NCI-H446 (cell line): ENCODE measurements around the gene ARSA.
"Not testable (repeated sequence)": the region's sequence is repeated elsewhere in the genome, so short reads cannot be mapped to it uniquely, and the experiment has no call there.

ENCODE experiments used
- DNase-seq, 2 experiments: peaks; one replicate each; lab custom pipeline; 2025; lab: John Stamatoyannopoulos, UW

ARSA gene

DNA sequence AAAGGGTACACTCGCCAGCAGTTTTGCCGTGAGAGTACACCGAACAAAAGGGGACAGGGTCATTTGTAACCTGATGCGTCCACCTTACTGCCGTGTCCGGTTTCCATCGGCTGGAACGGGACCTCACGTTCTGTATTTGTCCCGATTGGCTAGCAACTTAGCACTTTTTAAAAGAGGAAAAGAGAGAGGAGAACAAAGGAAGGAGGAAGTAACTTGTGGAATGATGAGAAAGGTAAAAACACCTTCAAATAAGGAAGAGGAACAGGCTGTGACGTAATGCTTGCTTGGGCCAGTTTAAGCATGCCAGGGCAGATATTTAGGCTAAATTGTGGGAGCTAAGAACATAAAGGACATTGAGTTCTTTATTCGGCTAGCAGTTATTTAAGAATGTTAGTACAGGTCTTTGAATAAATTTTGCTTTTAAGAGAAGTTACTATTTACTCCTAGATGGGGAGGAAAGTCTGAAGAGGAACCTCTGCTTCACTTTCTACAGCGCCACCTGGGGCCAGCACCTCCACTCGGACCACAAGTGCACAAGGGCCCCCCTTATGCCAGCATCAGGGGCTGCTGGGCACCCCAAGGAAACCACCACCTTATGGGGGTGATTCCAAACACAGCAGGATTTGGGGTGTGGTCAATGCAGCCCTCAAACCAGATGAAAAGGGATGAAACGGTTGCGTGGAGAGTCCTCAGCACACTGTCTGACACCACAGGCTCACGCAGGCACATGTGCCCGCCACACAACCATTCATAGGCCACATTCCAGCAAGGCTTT is 5.8 kb downstream of the ARSA start:
- no peak for DNase-seq

DNA sequence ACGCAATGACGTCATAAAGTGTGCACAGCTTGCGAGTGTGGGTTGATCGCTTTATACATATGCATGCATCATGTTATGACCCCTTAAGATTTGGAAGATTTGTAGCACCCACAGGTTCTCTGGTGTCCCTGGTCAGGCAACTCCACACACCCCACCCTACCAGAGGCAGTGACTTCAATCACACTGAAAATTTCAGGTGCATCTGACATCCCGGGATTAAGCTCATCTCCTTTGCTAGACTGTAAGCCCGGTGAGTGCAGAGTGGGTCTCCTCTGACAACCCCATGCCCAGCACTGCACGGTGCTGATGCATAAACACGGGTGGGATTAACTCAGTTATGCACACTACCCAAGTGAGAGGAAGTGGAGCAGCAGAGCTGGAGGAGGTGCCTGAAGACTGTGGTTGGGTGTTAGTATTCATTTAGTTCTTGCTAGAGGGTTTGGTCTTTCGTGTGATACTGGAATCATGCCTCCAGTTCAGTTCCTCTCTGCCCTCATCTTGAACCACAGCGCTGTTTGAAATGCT is 6.5 kb downstream of the ARSA start:
- DNase-seq: no peak

DNA sequence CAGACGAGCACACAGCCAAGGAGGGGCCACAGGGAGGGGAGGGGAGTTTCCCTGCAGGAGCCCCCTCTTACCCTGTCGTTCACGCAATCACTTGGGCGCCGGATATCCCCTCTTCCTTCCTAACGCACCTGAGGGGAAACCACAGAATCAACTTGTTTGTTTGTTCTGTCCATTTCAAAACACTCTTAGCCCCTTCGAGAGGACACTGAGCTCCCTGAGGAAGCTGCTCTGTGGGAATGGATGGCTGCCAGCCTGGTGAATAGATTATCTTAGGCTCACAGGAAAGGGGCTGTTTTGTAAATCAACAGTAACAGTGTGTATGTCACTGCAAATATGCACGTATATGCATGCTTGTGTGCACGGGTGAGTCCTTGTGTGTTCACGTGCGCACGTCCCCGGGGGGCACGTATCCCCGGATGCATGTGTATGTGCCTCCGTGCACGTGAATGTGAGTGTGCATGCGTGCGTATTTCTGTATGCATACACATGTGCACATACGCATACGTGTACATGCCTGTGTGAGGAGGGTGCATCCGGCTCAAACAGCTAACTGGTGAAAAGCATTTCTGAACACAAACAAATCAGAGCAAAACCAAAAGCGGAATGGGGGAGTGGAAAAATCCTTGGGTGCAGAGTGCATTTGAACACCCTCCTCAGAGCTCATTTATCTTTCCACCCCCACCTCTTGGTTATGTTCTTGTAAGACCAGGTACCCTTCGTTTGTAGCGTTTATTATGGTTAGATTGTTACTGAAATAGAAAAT is 7.2 kb downstream of the ARSA start:
- DNase-seq: no peak

DNA sequence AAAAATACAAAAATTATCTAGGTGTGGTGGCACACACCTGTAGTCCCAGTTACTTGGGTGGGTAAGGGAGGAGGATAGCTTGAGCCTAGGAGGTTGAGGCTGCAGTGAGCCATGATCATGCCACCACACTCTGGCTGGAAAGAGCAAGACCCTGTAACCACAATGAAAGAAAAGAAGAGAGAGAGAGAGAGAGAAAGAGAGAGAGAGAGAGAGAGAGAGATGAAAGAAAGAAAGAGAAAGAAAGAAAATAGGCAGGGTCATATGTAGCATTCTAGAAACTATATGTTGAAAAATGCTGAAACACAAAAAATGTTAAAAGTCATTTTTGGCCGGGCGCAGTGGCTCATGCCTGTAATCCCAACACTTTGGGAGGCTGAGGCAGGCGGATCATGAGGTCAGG is 13.7 kb downstream of the ARSA start:
- not testable (repeated sequence) for DNase-seq

DNA sequence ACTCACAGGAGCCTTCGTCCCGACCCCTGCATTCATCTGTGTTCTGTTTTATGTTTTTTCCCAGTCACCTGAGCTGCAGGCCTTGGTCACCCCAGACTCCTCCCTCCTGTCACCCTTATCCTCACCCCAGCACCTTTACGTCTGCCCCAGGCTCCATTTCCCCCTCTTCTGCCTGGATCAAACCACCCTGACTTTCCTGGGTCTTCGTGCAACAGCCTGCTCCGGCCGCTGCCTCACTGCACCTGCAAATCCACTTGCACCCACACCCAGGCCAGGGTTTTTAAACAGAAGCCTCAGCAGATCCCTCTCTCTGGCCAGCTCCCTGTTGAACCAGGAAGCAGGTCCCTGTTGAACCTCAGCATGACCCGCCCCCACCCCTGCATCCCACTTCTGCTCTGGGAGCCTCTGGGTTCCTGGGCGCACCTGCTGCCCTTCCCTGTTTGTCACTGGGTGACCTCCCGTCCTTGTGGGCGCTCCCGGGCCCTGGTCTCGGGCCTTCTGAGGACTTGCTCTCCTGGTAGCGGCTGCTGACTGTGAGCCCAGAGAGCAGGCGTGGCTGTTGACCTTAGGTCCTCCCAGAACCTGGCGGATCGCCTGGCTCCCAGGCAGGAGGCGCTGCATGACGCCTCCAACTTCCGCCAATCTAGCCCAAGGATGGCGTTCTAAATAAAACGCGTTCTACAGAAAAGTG is 14.5 kb downstream of the ARSA start:
- no peak for DNase-seq

DNA sequence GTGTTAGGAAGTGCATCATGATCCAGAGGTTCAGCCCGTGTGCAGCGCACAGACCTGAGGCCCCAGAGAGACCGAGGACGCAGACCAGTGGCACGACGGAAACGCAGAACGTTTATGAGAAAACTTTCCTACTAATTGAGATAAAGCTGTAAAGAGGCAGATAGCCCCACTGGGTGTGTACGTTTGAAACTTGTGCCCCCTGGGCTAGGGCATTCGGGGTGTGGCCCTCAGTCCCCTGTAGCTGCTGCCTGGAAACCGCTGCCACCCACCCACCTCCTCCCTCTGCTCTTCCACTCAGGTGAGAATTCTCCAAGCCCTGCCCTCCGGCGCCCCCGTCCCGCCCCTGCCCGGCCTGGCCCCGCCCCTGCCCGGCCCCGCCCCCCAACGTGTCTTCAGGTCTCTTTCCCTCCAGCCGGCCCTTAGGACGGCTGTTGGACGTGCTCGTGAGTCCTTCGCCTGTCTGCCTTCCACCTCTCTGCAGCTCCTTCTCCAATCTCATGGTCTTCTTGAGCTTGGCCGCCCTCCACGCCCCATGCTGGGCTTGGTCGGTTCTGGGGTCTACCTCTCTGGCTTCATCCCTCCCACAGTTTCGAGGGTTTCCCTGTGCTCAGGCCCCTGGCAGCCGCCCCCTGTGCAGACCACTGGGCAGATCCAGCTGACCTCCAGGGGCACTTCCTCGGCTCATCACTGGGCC is 15.3 kb downstream of the ARSA start:
- DNase-seq: no peak

DNA sequence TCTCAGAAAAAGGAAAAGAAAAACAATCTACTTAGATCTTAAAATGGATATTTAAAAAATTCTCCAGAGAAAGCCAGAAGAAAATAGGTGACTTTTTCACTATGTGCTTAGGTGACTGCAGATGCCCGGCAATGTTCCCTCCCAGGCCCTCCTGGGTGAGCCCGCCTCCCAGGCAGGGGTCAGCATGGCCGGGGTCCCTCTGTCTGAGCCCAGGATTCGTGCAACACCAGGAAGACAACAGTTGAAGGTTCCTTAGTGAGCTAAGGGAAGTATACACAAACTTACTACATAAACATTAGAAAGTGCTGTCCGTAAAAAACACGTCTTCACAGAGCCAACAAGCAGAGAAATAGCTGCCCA is 15.8 kb downstream of the ARSA start:
- DNase-seq: no peak

DNA sequence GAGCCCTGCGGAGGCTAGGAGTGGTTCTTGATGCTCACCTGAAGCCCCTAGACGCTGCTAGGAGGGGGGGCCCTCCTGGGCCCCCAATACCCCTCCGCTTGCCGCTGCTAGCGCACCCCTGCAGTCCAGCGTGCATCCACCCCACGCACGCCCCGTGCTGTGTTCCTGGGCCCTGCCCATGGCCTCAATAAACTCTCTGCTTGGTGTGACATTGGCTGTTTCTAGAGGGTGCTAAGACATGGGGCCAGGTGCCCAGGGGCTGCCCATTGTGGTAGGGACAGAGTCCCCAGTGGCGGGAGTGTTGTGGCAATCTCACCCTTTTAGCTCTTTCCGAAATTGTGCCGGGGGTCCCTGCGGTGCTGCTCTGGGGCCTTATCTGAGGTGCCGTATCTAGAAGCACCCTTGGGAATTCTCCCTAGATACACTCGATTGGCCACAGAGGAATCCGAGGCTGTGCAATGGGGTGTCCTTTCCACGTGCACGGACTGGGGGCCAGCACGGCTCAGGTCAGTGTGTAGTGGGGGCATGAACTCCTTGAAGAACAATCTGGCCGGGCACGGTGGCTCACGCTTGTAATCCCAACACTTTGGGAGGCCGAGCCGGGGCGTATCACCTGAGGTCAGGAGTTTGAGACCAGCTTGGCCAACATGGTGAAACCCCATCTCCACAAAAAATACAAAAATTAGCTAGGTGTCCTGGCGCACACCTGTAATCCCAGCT is 16.5 kb downstream of the ARSA start:
- DNase-seq: no peak

DNA sequence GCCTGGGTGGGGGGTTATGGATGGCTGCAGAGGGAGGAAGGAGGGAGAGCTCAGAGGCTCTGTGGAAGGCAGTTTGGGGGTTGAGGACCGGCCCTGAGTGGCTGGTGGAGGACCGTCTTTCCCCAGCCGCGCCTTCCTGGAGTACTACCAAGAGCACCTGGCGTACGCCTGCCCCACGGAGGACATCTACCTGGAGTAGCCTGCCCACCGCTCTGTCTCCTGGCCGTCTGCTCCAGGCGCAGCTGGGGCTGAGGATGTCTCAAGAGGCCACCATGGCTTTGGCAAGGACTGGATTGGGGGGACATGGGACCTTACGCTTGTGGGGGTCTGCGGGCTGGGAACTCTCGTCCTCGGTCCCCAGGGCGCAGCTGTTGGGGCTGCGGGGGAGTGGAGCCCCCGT is 17.4 kb downstream of the ARSA start:
- DNase-seq: no peak

DNA sequence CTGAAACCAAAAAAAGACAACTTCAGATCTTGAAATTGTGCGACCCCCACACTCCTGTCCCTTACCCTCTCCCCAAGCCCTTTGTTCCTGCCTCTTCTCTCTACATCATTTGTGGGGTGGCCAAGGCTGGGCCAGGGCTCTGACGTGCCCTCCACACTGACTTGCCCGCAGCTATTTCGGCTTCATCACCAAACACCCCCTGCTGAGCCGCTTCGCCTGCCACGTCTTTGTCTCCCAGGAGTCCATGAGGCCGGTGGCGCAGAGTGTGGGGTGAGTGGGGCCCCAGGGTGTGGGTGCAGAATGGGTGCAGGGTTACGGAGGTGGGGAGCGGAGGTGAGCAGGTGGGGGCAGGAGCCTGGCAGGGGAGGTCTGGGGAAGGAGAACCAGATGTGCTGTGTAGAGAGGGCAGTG is 17.9 kb downstream of the ARSA start:
- no peak for DNase-seq

DNA sequence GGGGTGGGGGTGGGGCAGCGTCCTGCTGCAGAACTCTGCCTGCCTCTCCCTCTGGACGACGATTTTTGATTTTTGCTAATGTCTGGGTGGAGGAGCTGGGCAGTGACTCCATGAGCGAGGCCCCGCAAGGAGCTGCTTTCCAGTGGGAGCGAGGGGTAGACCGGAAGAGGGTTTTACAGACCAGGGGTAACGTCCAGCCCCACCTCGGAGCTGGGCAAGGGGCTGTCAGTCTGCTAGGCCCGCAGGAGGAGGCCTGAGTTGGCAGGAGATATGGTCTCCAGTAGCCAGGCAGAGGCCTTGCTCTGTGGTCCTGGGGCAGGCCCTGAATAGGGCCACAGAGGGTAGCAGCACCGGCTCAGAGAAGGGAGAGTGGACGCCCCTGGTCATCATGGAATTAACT is 18.4 kb downstream of the ARSA start:
- DNase-seq: no peak

DNA sequence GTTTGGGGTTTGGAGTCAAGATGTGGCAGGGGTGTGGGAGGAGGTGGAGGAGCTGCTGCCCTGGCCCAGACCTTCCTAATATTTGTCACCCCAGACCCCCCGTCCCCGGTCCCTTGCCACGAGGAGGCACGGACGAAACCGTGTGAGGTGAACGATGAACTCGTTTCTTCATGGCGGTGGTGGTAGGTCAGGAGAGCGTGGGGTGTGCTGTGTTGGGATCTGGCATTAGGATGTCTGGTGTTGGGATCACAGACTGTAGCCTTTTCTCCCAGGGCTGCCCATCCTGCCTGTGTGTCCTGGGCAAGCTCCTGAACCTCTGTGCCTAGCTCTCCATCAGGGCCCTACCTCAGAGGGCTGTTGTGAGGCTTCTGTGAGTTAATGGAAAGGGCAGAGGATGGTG is 19.0 kb downstream of the ARSA start:
- no peak for DNase-seq

DNA sequence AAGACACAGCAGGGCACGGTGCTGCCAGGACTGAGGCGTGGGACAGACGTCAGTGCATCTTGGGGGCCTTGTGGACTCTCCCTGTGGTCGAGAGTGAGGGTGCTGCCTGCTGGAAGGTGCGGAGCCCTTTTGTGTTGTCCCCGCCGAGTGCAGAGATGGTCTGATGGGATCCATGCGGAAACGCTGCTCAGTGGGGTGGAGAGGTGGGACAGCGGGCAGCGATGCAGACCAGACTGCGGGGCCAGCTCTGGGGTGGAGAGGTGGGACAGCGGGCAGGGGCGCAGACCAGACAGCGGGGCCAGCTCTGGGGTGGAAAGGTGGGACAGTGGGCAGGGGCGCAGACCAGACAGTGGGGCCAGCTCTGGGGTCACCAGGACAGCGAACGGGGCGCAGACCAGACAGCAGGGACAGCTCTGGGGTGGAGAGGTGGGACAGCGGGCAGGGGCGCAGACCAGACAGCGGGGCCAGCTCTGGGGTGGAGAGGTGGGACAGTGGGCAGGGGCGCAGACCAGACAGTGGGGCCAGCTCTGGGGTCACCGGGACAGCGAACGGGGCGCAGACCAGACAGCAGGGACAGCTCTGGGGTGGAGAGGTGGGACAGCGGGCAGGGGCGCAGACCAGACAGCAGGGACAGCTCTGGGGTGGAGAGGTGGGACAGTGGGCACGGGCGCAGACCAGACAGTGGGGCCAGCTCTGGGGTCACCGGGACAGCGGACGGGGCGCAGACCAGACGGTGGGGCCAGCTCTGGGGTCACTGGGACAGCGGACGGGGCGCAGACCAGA is 19.7 kb downstream of the ARSA start:
- DNase-seq: not testable (repeated sequence)

DNA sequence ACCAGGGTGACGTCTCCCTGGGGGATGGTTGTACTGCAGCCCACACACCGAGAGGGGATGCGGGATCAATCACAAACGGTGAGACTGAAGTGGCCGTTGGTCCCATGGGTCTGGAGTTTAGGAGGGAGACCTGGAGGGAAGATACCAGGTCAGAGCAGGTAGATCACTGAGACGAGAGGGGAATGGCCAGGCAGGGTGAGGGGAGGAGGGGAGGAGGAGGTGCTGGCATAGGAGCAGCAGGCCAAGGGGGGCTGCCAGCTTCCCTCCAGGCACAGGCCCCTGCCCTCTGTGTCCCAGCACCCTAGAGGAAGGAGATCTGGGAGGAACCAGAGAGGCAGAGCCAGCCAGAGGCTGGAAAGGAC is 20.3 kb downstream of the ARSA start:
- DNase-seq: no peak

DNA sequence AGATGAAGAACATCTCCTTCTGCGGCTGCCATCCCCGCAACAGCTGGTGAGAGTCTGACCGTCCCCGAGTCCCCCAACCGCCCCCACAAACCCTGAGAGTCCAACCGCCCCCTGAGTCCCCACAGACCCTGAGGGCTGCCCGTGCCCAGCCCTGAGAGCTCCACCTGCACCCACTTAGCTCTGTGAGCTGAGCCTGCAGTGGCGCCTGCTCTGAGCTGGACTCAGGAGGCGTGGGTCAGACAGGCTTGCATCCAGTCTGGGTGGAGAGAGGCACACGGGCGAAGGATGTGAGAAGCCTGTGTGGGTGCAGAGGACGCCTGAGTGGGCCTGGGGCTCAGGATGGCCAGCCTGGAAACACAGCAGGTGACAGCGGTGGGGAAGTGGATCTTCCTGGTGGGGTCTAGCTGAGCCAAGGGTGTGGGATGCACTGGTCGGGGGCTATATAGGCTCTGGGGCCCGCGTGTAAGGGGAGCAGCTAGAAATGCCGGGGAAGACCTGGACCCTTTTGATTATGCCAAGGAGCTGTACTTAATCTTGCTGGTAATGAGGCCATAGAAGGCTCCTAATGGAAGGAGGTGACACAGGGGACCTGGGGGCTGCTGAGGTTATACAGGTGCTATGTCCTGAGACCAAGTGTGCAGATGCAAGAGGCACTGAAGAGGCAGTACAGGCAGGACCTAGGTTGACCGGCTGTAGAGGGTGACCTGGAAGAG is 20.9 kb downstream of the ARSA start:
- no peak for DNase-seq

DNA sequence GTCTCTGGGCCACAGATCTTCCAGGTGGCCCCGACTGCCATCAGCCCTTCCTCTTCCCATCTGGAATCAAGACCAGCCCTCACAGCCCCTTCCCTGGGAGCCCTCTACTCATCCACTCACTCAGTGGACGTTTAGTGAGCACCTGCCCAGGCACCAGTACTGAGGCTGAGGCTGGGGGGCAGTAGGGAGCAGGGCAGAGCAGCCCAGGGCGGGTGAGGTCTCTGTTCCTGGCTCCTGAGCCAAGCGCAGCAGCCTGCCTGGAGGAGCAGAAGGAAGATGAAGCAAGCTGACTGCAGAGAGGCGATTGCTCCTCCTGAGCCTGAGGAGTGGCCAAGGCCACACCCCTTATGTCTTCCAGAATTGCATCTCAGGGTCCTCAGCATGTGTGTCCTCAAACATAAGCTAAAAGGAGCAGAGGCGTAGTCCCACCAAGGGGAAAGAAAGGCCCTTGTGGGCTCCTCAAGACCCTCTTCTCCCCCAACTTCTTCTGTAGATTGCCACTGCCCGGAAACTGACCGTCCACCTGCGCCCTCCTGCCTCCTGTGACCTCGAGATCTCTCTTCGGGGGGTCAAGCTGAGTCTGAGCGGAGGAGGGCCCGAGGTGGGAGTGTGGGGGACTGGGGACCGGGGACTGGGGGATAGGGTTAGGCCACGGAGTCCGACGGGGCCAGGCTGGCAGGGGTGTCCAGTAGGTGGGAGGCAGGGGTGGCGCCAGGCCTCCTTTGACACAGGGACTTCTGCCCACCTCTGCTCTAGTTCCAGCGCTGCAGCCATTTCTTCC is 21.6 kb downstream of the ARSA start:
- no peak for DNase-seq

DNA sequence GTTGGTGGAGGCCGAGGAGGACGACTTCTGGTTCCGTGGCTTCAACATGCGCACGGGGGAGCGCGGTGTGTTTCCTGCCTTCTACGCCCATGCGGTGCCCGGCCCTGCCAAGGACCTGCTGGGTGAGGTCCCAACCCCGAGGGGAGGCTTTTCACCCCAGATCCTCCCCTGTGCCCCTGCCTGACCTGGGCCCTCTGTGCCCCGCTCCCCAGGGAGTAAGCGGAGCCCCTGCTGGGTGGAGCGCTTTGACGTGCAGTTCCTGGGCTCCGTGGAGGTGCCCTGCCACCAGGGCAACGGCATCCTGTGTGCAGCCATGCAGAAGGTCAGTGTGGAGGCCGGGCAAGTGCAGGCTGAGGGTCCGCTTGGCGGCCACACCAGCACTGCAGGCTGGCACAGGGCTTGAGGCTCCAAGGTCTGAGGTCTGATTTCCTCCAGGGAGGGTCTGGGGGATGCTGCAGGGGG is 22.3 kb downstream of the ARSA start:
- DNase-seq: no peak

DNA sequence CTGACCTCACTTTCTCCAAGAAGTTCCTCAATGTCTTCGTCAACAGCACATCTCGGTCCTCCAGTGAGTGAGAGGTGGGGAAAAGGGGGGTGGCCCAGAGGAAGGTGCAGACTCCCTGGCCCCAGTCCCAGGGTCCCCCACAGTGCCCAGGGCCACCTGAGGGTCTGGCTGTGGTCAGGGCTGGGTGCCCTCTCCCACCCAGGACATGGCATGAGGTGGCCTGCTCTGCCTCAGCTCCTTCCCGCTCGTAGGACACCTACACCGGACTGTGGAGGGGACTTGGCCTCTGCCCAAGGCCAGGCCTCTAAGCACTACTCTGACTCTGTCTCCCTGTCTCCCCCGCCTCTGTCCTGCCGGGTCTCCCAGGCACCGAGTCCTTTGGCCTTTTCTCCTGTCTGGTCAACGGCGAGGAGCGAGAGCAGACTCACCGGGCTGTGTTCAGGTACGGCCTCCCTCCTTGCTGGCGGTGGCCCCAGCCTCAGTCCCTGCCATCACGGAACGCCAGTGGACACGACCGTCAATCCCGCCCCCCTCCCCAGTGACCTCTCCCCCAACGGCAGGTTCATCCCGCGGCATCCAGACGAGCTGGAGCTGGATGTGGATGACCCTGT is 22.8 kb downstream of the ARSA start:
- no peak for DNase-seq
